Activated naive CD8-positive, alpha-beta T cell treated with anti-CD3 and anti-CD28 coated beads, Interleukin-2, amount 50 U/mL, for 16 hours (primary cell): ENCODE measurements around the gene OOSP4A.
"Not testable (repeated sequence)": the region's sequence is repeated elsewhere in the genome, so short reads cannot be mapped to it uniquely, and the experiment has no call there.

ENCODE experiments used
- DNase-seq: peaks from one replicate; pipeline ENCODE4 v3.0.0-alpha.2; 2020; ENCODE audit warnings: low read depth, low spot score

OOSP4A gene

DNA sequence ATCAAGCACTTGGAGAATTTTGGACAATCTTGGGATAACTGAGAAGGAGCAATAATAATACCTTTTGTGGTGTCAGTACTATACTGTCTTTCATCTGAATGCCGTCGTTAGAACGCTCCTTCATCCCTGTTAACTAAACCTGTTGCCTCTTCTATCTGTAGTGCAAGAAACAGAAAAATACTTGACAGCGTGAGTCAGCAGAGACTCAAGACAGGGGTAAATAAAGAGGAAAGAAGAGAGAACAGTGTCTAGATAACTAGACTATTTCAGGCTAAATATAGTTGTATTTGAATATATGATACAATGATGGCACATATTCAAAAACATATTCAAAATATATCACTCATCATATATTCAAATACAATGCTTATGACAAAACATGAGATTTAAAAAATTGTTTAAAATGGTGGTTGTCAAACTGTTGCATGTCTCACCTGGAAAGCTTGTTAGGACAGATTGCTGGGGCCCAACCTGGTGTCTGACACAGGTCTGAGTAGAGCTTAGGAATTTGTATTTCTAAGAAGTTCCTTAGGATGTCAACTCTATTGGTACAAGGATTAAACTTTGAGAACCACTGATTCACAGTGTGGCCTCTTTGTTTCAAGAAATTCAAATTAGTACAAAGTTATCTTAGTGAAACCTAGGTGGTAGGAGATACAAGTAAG is 17.4 kb downstream of the OOSP4A start:
- DNase-seq = no peak

DNA sequence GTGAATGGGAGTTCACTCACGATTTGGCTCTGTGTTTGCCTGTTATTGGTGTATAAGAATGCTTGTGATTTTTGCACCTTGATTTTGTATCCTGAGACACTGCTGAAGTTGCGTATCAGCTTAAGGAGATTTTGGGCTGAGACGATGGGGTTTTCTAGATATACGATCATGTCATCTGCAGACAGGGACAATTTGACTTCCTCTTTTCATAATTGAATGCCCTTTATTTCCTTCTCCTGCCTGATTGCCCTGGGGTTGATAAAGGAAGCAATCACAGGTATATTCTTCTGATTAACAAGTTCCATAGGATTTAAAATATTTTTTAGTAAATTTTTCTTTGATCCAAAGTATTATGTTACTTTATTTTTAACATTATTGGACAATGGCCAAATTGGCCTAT is 18.2 kb downstream of the OOSP4A start:
- not testable (repeated sequence) for DNase-seq

DNA sequence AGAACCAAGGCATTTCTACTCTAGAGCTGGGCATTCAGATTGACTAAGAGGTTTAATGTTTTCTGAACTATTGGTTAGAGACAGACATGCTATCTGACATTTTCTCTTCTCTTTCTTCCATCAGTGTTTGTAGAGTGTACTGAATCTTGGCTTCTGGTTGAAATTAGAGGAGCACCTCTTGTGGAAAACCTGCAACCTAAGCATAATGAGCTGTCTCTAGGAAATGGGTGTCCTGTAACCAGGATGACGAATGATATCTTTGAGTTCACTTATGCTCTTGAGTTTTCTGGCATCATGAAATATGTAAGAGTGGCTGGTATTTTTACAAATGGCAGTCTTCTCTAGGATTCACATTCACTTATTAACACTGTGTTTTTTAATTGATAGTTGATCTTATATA is 19.4 kb downstream of the OOSP4A start:
- DNase-seq = no peak

DNA sequence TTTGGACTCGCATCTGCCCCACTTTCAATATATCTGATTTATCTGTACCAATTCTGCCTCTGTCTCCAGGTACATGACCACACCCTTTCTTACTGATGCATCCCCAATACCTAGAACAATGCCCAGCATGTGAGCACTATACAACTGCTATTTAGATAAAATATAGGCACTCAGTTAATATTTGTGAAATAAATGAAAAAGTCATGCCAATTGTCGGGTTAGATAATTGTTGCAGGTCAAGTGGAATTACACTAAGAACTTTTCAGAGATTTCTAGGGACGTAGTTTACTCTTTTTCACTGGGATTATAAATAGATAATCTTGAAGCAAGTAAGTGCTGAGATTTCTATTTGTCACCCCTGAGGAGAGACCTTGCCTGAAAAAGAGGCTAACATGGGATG is 20.5 kb downstream of the OOSP4A start:
- no peak for DNase-seq

DNA sequence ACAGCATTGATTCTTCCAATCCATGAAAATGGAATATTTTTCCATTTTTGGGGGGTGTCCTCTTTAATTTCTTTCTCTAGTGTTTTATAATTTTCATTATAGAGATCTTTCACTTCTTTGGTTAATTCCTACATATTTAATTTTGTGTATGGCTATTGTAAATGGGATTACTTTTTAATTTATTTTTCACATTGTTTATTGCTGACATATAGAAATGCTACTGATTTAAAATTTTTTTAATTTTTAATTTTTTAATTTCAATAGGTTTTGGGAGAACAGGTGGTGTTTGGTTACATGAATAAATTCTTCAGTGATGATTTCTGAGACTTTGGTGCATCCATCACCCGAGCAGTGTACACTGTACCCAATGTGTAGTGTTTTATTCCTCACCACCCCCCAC is 26.6 kb downstream of the OOSP4A start:
- no peak for DNase-seq

DNA sequence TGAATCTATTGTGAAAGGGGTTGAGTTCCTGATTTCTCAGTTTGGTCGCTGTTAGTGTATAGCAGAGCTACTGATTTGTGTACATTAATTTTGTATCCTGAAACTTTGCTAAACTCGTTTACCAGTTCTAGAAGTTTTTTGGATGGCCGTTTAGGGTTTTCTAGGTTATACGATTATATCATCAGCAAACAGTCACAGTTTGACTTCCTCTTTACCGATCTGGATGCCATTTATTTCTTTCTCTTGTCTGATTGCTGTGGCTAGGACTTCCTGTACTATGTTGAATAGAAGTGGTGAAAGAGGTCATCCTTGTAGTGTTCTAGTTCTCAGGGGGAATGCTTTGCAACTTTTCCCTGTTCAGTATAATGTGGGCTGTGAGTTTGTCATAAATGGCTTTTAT is 28.6 kb downstream of the OOSP4A start:
- DNase-seq = no peak

DNA sequence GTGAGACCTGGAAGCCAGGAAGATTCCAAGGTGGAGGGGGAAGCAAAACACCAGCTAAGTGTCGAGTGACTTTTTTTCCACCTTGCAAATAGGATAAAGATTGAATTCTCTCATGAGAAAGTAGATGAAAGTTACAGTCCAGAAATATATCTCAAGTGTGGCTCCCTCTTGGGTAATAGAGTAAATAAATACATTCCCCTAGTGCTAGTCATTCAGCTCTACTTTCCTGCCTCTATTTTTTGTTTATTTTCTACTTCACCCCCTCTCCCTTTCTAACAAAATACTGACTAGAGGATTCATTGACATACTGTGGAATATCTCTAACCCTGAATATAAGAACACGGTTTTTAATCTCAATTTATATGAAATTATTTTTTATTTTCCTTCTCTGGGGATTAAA is 34.0 kb downstream of the OOSP4A start:
- no peak for DNase-seq

DNA sequence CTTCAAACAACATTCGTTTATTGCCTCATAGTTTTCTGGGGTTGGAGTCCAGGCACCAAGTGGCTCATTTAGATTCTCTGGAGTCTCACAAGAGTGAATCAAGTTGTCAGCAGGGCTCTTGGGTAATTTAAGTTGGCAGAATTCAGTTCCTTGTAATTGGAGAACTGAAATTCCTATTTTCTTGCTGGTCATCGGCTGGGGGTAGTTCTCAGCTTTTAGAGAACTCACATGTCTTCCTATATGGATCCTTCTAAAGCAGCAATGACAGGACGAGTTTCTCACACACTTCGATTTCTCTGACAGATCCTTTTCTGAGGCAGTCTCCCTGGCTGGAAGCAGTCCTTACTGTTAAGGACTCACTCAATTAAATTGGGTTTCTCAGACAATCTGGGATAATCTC is 35.9 kb downstream of the OOSP4A start:
- DNase-seq = no peak

DNA sequence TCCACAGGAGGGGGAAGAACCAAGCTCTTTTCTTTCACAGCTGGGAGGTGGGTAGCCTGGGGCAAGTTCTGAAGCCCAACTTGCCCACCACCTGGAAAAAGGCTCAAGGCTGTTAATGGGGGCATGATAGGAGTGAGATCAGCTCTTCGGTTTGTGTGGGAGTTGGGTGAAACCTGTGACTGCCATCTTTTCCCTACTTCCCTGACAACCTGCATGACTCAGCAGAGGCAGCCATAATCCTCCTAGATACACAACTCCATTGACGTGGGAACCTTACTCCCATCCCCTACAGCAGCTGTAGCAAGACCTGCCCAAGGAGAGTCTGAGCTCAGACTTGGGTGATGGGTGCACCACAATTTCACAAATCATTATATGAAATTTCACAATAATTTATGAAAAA is 39.9 kb downstream of the OOSP4A start:
- DNase-seq = no peak

DNA sequence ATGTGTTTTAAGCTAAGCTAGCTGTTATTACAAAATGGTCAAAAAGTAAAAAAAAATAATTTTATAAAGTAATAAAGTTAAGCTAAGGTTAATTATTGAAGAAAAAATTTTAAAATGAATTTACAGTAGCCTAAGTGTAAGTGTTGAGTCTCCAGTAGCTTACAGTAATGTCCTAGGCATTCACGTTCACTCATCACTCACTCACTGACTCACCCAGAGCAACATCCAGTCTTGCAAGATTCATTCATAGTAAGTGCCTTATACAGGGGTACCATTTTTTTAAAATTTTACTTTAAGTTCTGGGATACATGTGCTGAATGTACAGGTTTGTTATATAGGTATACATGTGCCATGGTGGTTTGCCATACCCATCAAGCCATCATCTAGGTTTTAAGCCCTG is 41.5 kb downstream of the OOSP4A start:
- no peak for DNase-seq

DNA sequence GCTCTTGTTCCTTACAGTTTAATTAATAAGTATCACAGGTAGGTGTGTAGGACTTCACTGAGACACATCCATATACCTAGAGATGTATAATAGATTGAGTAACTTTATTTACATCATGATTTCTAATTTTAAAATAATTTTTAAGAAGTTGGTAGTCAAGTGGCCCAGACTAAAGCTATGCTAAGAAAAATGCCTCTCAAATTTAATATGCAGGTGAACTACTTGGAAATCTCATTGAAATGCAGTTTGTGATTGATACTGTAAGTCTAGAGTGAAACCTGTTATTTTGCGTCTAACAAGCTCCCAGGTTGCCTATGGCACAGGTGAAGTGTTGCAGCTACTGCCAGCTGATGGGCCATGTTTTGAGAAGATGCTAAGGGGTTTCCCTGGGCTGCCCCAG is 53.0 kb downstream of the OOSP4A start, which contains the start of gene OOSP4B:
Gene OOSP4B (plus strand): TSS at position 301 of the 400 bp plus-strand sequence.
- no peak for DNase-seq

DNA sequence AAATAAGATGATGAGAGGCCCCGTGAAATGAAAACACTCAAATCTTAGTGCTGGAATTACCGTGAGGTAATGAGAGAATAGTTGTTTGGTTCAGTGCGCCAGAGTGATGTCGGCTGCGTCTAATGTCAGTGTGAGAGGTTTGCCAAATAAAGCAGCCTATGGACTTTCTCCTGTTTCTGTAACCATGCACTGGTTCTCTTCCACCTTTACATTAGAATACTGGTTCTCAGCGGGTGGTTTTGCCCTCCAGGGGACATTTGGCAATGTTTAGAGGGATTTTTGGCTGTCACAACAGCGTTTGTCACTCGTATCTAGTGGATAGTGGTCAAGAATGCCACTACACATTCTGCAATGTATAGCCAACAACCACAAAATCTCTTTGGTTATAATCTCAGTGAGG is 54.2 kb downstream of the OOSP4A start:
- DNase-seq = no peak
